K562 (cell line): ENCODE results near the gene GPR15.

Experiments
- EZH2 ChIP-seq: IDR thresholded peaks from 2 replicates; pipeline ENCODE4 v1.6.1; 2012; ENCODE audit warnings: low read depth, mild to moderate bottlenecking, inconsistent platforms, low read length, borderline replicate concordance
- GTF2F1 ChIP-seq: IDR thresholded peaks from 2 replicates; pipeline ENCODE4 v1.6.1; 2011; ENCODE audit warnings: low read depth, low read length, improper control_type of control experiment
- NFIX ChIP-seq: fragments of 250-450 bp; sonication (Bioruptor Pico); IDR thresholded peaks from 2 replicates; pipeline ENCODE4 v1.4.0; 2020; ENCODE audit warnings: low read depth, mild to moderate bottlenecking, moderate library complexity

DNA sequence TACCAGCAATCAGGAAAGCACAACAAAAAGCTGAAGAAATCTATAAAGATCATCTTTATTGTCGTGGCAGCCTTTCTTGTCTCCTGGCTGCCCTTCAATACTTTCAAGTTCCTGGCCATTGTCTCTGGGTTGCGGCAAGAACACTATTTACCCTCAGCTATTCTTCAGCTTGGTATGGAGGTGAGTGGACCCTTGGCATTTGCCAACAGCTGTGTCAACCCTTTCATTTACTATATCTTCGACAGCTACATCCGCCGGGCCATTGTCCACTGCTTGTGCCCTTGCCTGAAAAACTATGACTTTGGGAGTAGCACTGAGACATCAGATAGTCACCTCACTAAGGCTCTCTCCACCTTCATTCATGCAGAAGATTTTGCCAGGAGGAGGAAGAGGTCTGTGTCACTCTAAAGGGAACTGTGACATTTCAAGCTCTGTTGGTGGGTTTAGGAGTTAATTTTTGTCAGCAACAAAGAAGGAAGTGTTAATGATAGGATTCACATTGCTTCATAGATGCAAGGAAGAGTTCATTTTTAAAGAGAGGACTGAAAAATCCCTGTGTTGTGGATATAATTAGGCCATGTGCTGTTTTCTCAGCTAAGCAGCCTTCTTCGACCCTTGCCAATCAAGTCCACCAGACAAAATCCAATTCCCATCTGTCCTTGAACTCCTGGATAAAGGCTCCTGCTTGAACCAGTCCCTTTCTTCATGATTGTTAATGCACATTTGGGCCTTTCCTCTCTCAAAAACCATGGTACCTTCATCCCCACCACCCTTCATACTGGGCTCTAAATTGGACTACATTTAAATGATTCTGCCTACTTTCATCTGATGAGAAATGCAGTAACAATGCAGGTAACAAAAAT lies 1.2 kb downstream of the GPR15 start:
- no peak for TF ChIP-seq EZH2
- no peak for TF ChIP-seq GTF2F1
- TF ChIP-seq NFIX (CRISPR knock-in tag), result no peak
